ENCODE measurements around the gene EIF2AK3. TPM values are rescaled to one million over a fixed set of nuclear protein-coding genes. Genes with fewer than 3 reads are reported as not detected.
A peak's percentile ranks its signal among the peaks of the same experiment; 100 is the strongest.

EIF2AK3 gene
- total and polyA plus RNA-seq, 2 experiments from 2014 or later = 7.5 to 15.5 TPM

- 0 out of 2 replicates have a peak, but pooled peaks cover 9% of the 10 kb centered on the region for H4K20me1 ChIP-seq (ENCODE audit: insufficient read depth)
- 12% methylated on average over 4 of the region's 4 CpGs for WGBS, 2 experiments (ENCODE audit: low coverage in 1 of 2, low lambda C conversion rate in 2 of 2, missing lambda C conversion rate in 2 of 2)
- H3K4me1 ChIP-seq (ENCODE audit: insufficient read depth) = peaks cover 42% of the 10 kb centered on the region
- DNase-seq = peak; percentile 94
- peaks cover 37% of the 10 kb centered on the region for H3F3A ChIP-seq (ENCODE audit: insufficient read depth)
- H3K79me2 ChIP-seq (ENCODE audit: insufficient read depth) = peaks cover 86% of the 10 kb centered on the region
- no peaks in the 10 kb centered on the region for H3K27me3 ChIP-seq (replicated peaks; ENCODE audit: insufficient read depth)
- H2AFZ ChIP-seq = no peak overlapping the region
- no peaks in the 10 kb centered on the region for H3K36me3 ChIP-seq (ENCODE audit: low read depth)
- no peaks in the 10 kb centered on the region for H3K9me3 ChIP-seq (ENCODE audit: low read depth)
- peak overlapping the region; percentile 57 for H3K27ac ChIP-seq
- peak overlapping the region; percentile 78 for H3K4me2 ChIP-seq (ENCODE audit: unreplicated experiment)
- no peaks in the 10 kb centered on the region for H3K9me2 ChIP-seq (ENCODE audit: insufficient read depth)
- peak overlapping the region; percentile 42; the same call in 1 of the 2 replicates for H3K4me3 ChIP-seq
- no peak for TF ChIP-seq EZH2 (IDR thresholded peaks at IDR 0.05; ENCODE audit: insufficient read depth, poor library complexity, severe bottlenecking)
- no peak for TF ChIP-seq EZH2phosphoT487 (IDR thresholded peaks at IDR 0.05; ENCODE audit: insufficient read depth, low read depth)
- no peak overlapping the region for H3K9ac ChIP-seq
- in situ Hi-C loops (cut with MboI) = no loop called here
These were observed 27.2 kb downstream of the EIF2AK3 start for GRCh38 chr2:88600038-88600465.

GRCh38 chr2:88599527-88599926 lies 27.7 kb downstream of the EIF2AK3 start:
- no peak overlapping the region; the same call in 1 of the 2 replicates for H3K27ac ChIP-seq
- 98 to 100% methylated on average over 2 of the region's 2 CpGs for WGBS, 2 experiments (ENCODE audit: low coverage in 1 of 2, low lambda C conversion rate in 2 of 2, missing lambda C conversion rate in 2 of 2)

GRCh38 chr2:88597168-88597567 lies 30.1 kb downstream of the EIF2AK3 start:
- H3K9ac ChIP-seq = no peak overlapping the region
- H3K4me1 ChIP-seq (ENCODE audit: insufficient read depth) = peaks cover 25% of the 10 kb centered on the region
- no peaks in the 10 kb centered on the region for H3K27me3 ChIP-seq (replicated peaks; ENCODE audit: insufficient read depth)
- in situ Hi-C loops (cut with MboI) = no loop called here
- 0 out of 2 replicates have a peak, but pooled peaks cover 9% of the 10 kb centered on the region for H4K20me1 ChIP-seq (ENCODE audit: insufficient read depth)
- no peaks in the 10 kb centered on the region for H3K9me3 ChIP-seq (ENCODE audit: low read depth)
- H3K4me2 ChIP-seq (ENCODE audit: unreplicated experiment) = no peak overlapping the region
- peaks cover 63% of the 10 kb centered on the region for H3K79me2 ChIP-seq (ENCODE audit: insufficient read depth)
- H3K27ac ChIP-seq = no peak overlapping the region
- peaks cover 31% of the 10 kb centered on the region for H3F3A ChIP-seq (ENCODE audit: insufficient read depth)
- no peak for DNase-seq
- TF ChIP-seq EZH2phosphoT487 (IDR thresholded peaks at IDR 0.05; ENCODE audit: insufficient read depth, low read depth) (no peak), EZH2 (IDR thresholded peaks at IDR 0.05; ENCODE audit: insufficient read depth, poor library complexity, severe bottlenecking) (no peak)
- peaks cover 5% of the 10 kb centered on the region; the same call in 1 of the 2 replicates for H3K36me3 ChIP-seq (ENCODE audit: low read depth)
- no peaks in the 10 kb centered on the region for H3K9me2 ChIP-seq (ENCODE audit: insufficient read depth)
- H2AFZ ChIP-seq = no peak overlapping the region
- no peak overlapping the region for H3K4me3 ChIP-seq

More at GRCh38 chr2:88599527-88599926, 27.7 kb downstream of the EIF2AK3 start:
- Histone ChIP-seq H3K27me3 (replicated peaks; ENCODE audit: insufficient read depth) (no peaks in the 10 kb centered on the region), H3K9me2 (ENCODE audit: insufficient read depth) (no peaks in the 10 kb centered on the region), H3K4me2 (ENCODE audit: unreplicated experiment) (peak overlapping the region; percentile 78), H4K20me1 (ENCODE audit: insufficient read depth) (0 out of 2 replicates have a peak, but pooled peaks cover 9% of the 10 kb centered on the region), H3K9ac (no peak overlapping the region), H2AFZ (no peak overlapping the region), H3K36me3 (ENCODE audit: low read depth) (no peaks in the 10 kb centered on the region), H3K79me2 (ENCODE audit: insufficient read depth) (peaks cover 81% of the 10 kb centered on the region), H3K4me3 (no peak overlapping the region), H3F3A (ENCODE audit: insufficient read depth) (peaks cover 37% of the 10 kb centered on the region), H3K4me1 (ENCODE audit: insufficient read depth) (peaks cover 42% of the 10 kb centered on the region), H3K9me3 (ENCODE audit: low read depth) (no peaks in the 10 kb centered on the region)
- in situ Hi-C loops (cut with MboI) = no loop called here
- DNase-seq = no peak
- no peak for TF ChIP-seq EZH2phosphoT487 (IDR thresholded peaks at IDR 0.05; ENCODE audit: insufficient read depth, low read depth)
- TF ChIP-seq EZH2 (IDR thresholded peaks at IDR 0.05; ENCODE audit: insufficient read depth, poor library complexity, severe bottlenecking) = no peak

GRCh38 chr2:88596141-88596830 lies 31.0 kb downstream of the EIF2AK3 start:
- Histone ChIP-seq H3K79me2 (ENCODE audit: insufficient read depth) (peaks cover 54% of the 10 kb centered on the region), H3K4me2 (ENCODE audit: unreplicated experiment) (no peak overlapping the region), H2AFZ (no peak overlapping the region), H3K9me3 (ENCODE audit: low read depth) (no peaks in the 10 kb centered on the region), H3K36me3 (ENCODE audit: low read depth) (peaks cover 10% of the 10 kb centered on the region; the same call in 1 of the 2 replicates), H3K4me3 (no peak overlapping the region), H4K20me1 (ENCODE audit: insufficient read depth) (0 out of 2 replicates have a peak, but pooled peaks cover 7% of the 10 kb centered on the region), H3F3A (ENCODE audit: insufficient read depth) (peaks cover 30% of the 10 kb centered on the region), H3K27ac (no peak overlapping the region), H3K9ac (no peak overlapping the region), H3K27me3 (replicated peaks; ENCODE audit: insufficient read depth) (no peaks in the 10 kb centered on the region), H3K4me1 (ENCODE audit: insufficient read depth) (peaks cover 16% of the 10 kb centered on the region), H3K9me2 (ENCODE audit: insufficient read depth) (no peaks in the 10 kb centered on the region)
- 90 to 93% methylated on average over 8 of the region's 8 CpGs for WGBS, 2 experiments (ENCODE audit: low coverage in 1 of 2, low lambda C conversion rate in 2 of 2, missing lambda C conversion rate in 2 of 2)
- no peak for DNase-seq
- in situ Hi-C loops (cut with MboI) = no loop called here
- TF ChIP-seq EZH2 (IDR thresholded peaks at IDR 0.05; ENCODE audit: insufficient read depth, poor library complexity, severe bottlenecking) (no peak), EZH2phosphoT487 (IDR thresholded peaks at IDR 0.05; ENCODE audit: insufficient read depth, low read depth) (no peak)

Measured in GM23248 (cell line).